Forelimb muscle (tissue), 1 donor: ENCODE measurements around the gene GLO1. TPM values are rescaled to one million over a fixed set of nuclear protein-coding genes. Genes with fewer than 3 reads are reported as not detected.

Experiments
- DNase-seq: peaks from one replicate; pipeline ENCODE4 v3.0.0-alpha.2; 2013; ENCODE audit warnings: low read depth
- polyA plus RNA-seq: library from polyadenylated mRNA; unstranded; fragments of 120-200 nt; gene quantifications from one replicate; pipeline ENCODE4 v1.2.1, GENCODE V29; 2013; ENCODE audit not compliant: insufficient read length

The GLO1 gene
- polyA plus RNA-seq, 1 donor: 111 TPM

DNA sequence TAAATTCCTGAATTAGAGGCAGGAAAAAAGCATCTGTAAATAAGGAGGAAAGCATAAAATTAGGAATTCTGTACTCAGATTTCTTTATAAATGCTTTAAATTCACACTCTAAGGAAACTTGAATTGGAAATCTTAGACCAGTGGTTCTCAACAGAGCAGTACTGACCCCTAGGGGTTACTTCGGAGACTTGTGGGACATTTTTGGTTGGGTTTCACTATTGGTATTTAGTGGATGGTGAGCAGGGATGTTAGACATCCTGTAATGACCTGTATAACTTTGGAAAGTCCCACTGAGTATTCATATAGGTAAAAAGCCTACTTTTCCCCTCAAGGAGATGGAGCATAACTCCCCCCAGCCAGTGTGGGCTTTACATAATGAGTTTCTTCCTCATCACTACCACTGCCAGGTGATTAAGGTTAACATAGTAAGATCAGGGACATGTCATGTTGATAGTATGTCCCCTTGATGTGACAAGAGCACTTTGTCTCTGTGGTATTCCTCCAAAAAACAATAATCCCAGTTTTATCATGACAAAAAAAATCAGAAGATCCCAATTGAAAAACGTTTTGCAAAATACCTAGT lies 31.0 kb downstream of the GLO1 start:
- peak; percentile 9 for DNase-seq

DNA sequence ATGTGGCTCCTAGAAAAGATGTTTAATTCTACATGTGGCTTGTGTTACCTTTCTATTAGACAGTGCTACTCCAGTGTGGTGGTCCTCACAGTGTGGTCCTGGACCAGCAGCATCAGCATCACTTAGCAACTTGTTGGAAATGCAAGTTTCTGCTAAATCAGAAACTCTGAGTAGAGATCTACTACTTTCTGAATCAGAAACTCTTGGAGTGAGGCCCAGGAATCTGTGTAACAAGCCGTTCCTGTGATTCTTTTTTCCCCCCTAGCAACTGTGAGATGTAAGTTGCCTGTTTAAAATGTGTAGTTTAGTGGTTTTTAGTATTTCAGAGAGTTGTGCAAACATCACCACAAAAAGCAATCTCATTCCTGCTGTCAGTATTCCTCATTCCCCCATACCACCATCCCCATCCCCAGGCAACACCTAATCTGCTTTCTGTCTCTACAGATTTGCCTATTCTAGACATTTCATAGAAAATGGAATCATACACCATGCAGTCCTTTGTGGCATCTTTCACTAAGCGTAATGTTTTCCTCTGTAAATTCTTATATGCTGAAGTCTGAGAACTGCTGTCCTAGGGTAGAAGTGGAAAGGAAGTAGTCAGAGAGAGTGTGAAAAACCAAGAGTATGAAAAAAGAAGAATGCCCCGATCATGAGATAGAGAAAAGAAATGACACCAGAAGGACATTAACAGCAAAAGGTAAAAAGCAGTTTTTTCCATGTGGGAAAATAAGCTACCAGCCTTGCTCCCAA lies 44.4 kb downstream of the GLO1 start:
- DNase-seq: no peak

DNA sequence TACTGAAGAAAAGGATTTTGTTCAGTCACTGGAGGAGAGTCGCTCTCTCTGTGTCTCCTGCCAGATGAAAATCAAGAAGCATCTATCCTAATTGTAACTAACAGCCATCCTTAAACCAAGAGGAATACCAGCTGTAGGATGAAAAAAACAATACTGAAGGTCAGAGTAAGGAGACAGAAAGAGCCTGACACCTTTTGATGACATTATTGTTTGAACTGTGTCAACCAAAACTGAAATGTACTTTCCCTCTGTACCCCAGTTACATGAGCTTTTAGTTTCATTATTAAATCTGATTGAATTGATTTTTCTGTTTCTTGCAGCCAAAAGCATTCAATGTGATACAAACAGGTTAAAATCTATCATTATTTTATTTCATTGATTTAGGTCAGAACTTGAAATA lies 46.0 kb downstream of the GLO1 start:
- no peak for DNase-seq

DNA sequence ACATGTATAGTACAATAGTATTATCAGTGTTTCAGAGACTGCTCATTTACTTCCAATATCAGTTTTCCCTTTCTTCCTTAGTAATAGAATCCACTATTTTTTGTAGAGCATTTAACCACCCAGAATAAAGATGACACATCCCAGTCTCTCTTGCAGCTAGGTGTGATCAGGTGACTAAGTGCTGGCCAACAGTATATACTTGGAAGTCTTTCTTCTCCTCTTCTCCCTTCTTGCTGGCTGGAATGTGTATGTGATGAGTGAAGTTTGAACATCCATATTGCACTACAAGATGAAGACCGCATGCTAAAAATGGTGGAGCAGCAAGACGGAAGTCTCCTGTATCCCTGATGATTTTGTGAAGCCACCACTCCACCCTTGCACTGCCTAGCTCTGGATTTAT lies 48.7 kb downstream of the GLO1 start:
- no peak for DNase-seq

DNA sequence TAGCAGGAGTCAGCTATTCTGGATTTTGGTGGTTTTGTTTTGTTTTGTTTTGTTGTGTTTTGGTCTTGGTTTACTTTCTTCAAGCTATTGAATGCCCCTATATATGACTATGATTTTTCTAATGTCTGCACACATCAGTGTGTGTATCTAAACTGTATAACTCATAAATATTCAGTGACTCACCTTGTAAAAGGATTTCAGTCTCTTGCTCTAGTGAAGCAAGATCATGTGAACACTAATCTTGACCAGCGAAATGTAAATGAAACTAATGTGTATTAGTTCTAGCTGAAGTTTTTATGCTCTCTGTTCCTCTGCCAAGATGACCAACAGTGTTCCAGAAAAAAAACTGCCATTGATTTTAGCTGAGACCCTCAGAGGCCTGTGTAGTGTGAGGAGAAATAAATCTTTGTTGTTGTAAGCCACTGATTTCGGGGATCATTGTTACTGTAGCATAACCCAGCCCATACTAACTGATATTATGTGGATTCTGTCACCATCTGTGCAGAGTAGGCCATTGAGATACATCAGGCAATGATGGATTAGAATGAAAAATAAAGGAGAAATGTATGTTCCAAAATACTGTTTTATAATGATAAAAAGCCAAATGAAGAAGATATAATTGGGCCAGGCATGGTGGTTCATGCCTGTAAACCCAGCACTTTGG lies 51.7 kb downstream of the GLO1 start:
- DNase-seq: no peak

DNA sequence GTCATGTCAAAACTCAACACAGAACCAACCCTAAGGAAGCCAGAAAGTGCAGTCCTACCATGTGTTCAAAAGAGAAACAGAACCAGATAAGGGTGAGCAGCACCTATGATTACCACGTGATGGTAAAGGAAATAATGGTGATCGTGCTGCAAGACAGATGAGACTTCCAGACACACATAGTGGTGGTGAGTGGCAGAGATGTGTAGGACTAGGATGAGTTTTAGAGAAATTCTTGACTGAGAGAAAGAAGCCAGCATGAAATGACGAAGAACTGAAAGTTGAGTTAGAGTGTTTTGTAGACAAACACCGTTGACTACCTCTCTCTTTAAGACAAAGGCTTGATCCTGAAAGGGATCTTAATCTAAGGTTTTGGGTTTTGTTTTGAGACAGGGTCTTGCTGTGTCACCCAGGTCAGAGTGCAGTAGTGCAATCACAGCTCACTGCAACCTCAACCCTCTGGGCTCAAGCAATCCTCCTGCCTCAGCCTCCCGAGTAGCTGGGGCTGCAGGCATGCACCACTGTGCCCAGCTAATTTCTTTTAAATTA lies 52.7 kb downstream of the GLO1 start:
- DNase-seq: no peak

DNA sequence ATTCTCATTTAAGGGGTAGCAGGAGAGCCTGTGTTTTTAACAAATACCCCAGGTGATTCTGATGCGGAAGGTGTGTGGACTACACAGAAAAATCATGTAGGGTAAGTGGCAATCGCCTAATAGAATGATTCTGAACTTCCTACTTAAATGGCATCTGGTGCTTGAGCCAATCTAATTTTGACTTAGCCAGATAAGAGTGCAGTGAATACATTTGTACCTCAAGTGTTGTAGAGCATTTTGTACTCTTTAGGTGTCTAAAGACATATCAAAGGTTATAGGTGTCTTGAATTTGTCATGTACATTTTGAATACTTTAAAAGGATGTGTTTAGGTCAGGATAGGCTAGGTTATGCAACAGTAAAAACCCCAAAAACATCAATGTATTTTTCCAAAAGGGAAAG lies 53.2 kb downstream of the GLO1 start:
- DNase-seq: no peak

DNA sequence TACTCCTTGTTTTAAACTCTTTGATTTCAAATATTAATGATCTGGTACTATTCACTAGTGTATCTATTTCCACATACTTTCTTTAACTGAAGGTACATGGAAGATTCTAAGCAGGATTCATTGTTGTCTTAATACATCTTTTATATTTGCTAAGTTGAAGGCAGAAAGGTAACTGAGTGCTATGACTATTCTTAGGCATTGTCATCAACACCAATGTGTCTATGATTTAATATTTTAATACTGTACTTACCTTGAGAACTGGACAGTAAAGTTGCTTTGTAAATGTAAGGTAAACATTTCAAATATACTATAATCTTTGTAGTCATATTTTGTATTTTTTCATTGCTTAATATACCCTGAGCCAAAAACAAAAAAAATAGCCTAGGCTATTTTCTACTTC lies 54.3 kb downstream of the GLO1 start:
- no peak for DNase-seq

DNA sequence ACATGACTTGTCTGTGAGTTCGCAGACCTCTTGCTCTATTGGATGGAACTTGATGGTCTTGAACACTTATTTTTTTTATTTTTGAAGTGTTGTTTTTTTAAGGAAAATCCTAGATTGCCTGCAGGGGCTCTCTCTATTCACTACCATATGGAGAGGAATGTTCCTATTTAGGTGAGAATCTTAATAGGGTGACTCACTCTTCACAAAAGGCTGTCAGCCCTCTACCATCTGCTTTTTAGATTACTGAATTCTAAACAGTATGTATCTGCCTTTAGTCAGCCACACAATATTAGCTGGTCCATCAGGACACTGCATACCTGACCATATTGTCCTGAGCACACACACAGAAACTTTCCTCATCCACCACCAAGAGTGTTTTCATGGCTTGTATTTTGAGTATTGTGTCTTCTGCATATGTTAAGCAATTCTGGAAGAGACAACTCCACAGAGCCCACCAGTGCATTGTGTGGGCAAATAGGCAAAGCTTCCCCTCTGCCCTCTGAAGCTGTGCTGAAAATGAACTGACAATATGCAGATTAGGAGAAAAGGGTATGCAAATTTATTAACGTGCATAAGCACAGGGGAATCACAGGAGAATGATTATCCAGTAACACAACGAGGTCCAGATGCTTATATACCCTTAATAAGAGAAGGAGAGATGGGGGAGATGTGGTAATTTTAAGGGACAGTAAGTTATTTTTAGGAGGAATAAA lies 56.6 kb downstream of the GLO1 start:
- DNase-seq: no peak

DNA sequence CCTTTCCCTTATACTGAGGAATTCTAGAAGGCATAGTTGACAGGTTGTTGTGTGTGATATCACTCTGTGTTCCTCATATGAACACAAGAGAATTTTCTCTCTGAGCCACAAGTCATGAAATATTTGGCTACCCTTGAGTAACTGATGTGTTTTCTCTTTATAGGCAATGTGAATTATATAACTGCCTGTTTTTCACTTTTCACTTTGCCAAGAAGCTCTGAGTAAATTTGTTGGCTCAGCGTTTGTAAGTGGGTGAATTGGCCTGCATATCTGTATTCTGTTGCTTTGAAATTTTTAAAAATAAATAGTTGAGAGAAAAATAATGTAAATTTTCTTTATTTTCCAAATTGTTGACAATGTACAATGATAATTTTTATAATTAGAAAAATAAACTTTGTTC lies 58.0 kb downstream of the GLO1 start:
- DNase-seq: no peak

DNA sequence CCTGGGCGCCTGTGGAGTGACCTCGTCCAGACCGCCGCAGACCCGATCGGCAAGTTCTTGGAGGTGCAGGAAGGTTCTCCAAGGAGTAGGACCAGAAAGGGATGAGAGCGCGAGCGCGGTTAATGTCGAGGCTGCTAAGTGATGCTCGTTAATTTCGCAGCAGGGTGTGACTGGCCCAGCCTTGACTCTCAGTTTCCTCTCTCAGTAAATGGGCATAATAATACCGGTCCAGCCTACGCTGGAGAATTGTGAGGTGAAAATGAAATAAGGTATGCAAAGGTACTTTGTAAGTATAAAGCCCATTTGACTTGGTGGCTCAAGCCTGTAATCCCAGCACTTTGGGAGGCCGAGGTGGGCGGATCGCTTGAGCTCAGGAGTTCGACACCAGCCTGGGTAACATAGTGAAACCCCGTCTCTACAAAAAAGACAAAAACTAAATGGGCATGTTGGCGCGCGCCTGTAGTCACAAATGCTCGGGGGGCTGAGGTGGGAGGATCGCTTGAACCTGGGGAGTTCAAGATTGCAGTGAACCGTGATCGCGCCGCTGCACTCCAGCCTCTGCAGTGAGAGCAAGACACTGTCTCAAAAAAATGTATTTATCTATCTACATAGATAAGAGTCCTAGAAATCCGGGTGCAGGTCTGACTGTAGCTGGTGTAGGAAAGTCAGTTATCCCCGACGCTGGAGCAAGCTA lies 62.6 kb downstream of the GLO1 start:
- no peak for DNase-seq

DNA sequence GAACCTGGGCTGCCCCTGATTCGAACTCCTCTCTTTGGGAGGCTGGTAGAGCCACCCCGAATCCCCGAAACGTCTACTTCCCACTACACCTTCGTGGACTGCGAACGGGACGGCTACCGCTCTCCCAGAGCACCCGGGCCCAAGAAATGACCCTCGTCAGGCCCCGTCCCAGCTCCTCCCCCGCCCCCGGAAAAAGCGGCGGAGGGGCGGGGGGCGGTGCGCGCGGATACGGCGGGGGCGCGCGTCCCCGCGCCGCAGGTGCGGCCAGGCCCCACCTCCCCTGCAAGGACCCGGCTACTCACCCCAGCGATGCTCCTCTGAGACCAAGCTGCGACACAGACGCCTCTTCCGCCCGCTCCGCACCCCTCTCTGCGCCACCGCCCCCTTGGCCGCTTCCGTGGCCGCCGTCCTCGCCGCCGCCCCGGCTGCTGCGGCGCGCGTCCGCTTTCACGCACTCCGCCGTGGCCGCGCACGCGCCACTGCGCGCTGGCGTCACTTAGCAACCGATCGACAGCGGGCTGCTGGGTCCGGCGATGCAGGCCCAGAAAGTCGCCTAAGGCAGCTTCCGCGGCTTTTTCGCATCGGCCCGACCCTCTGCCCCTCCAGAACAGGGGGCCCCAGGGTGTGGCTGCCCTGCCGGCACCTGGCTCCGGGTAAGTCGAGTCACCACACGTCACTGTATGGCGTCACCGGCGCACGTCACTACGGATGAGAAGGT lies 63.3 kb downstream of the GLO1 start, which contains the start of gene BTBD9:
Gene BTBD9 (minus strand): TSS at position 432 of the 718 bp plus-strand sequence.
- peak; percentile 80 for DNase-seq

DNA sequence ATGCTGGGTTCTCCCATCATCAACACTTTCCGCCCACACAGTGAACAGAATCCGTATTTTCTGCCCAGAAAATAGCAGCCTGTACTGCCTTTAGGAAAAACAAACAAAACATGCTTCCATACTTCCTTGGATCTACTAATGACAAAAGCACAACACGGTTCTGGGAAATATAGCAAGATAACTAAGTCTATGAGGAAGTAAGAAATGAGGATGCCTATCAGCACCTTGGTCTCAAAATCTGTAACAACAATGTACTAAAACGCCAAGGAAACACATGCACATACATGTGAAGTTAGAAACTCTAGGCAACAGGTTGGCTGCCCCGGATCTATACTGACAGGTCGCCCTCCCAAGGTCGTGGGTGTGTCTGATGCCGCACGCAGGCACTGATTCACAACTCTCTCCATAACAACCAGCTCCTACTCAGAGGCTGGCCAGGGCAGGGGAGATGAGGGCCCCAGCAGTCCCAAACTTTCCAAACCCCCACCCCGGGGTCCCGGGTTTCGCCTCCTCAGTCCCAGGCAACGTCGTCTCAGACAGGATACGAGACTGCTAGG lies 63.9 kb downstream of the GLO1 start:
- no peak for DNase-seq

DNA sequence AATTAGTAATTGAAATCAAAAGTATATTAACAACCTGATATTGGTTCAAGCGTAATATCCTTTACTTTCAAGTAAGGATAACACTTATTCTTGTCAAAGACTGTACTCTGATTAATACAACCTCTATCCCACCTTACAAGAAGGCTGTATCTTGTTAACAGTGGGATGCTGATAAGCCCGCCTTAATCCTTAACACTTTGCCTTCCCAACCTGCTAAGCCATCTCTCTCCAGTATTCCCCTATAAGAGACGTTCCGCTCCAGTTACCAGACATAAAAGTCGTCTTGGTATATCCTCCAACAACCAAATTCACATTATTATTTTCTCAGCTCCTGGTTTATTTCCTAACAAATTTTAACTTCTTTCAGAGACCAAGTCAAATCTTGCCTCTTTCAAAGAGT lies 65.2 kb downstream of the GLO1 start:
- no peak for DNase-seq

DNA sequence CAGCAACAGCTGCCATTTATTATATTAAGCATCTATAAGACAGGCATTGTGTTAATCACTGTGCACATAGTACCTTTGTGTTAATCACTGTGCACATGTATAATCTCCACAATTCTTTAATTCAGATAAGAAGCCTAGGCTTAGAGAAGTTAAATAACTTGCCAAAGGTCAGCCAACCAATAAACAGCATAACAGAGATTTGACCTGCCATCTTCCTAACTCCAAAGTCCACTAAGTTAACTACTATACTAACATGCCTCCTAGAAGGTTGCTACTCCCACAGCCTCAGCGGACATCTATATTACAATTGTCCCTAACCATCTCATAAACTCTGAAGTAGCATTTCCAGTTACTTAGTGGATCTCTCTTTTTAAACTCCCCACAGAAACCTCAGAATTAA lies 66.9 kb downstream of the GLO1 start:
- no peak for DNase-seq

DNA sequence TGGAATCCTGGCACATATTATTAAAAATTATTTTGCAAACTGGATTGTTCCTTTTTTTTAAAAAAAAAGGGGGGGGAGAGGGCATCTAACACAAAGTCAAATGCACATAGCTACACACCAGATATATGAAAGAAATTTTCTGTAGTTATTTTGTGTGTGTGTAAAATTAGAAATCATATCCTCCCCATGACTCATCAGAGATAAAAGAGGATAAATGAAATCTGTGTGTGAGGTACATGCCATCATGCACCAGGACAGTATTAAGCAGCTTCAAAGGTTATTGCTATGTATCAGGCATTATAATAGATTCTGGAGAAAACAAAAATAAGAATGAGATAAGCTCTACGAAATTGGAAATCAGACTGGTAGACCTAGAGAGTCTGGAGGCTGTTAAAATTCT lies 68.4 kb downstream of the GLO1 start:
- DNase-seq: no peak

DNA sequence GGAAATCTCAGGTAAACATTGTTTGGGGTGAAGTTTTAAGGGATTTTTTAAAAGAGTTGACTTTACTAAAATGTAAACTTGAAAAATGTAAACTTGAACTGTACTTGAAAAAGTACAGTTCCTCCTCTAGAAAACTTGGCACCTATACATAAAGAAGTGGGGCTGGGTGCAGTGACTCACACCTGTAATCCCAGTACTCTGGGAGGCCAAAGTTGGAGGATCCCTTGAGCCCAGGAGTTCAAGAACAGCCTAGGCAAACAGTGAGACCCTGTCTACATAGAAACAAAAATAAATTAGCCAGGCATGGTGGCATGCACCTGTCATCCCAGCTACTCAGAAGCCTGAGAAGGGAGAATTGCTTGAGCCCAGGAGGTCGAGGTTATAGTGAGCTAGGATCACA lies 70.5 kb downstream of the GLO1 start:
- no peak for DNase-seq

DNA sequence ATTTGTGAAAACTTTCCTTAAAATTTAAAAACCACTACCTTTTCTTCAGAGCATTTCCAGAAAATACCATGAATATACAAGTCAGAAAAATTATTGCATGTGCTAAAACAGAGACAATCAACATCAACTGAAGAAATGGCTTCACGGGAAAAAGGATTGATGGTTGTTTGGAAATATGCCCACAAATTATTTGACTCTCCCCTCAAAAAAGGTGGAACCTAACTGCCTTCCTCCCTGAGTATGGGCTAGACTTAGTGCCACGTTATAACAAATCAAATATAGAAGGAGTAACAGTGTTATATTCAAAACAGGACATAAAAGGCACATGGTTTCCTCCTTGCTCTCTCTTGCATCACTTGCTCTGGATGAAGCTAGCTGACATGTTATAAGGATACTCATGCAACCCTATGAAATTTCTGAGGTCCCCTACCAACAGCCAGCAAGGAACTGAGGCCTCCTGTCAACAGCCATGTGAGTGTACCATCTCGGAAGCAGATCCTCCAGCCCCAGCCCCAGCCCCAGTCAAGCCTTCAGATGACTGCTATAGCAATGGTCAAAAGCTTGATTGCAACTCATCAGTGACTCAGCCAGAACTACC lies 71.7 kb downstream of the GLO1 start:
- DNase-seq: no peak
